H1 (cell line): Measurements from ENCODE around the gene NSF. TPM values are rescaled to one million over a fixed set of nuclear protein-coding genes. Genes with fewer than 3 reads are reported as not detected.

Source experiments
- CHD7 ChIP-seq: fragments of 300-600 bp; sonication (generic); IDR thresholded peaks from 2 replicates; pipeline ENCODE4 v1.7.1; 2012; ENCODE audit warnings: low read length, moderate library complexity, mild to moderate bottlenecking, inconsistent platforms; ENCODE audit not compliant: insufficient replicate concordance
- polyA plus RNA-seq, 7 experiments: library from polyadenylated mRNA; depleted of rRNA in 3 of 7; stranded (reverse) in 5 of 7; unstranded in 2 of 7; fragments of >200 nt in 5 of 7; fragments of 200-250 nt in 2 of 7; gene quantifications; 1 replicate in 5 of 7; 2 replicates in 1 of 7; 4 replicates in 1 of 7; pipeline versions ENCODE4 v1.2.1 to v1.2.3, GENCODE V29; 2011 to 2013; ENCODE audit warnings: missing spikeins in 2 of 7, mixed read lengths in 2 of 7
- total RNA-seq: library from RNA; stranded (reverse); fragmentation: NEBNext Ultra II Directional; extraction: Animal tissue kit (Norgen Biotek cat#: 25700); gene quantifications from 2 replicates; pipeline ENCODE4 v1.2.1, GENCODE V29; 2021

Gene NSF
- total and polyA plus RNA-seq, 2 of the 8 experiments (the other 6 are each of a cell fraction or from before 2014, with no cell fraction given): 13.0 to 27.7 TPM

- no peak for TF ChIP-seq CHD7
- TF ChIP-seq, all 59 proteins: peak for 0
Observed at GRCh38 chr17:46738544-46738943, 148.1 kb downstream of the NSF start (continued).
